ENCODE data around the gene CCDC198.

DNA sequence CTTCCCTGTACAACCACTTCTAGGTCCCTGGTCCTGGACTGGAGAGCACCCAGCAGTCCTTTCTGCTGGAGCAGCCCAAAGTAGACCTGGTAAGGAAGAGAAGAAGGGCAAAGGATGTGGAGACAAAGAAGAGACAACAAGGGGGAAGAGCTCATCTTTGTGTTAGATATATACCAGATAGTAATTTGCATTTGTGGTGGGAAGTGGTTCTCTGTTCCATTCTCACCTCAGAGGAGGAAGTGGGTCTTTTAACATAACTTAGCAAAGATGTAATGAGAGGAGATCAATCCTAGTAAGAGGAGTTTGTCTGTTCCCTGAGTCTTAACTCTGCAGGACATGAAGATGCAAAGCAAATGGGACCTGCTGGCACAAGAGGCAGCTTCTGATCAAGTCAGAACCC is 8.0 kb downstream of the CCDC198 start:
- TF ChIP-seq OSR1 (CRISPR knock-in tag; IDR thresholded peaks at IDR 0.05) (no peak), CSDC2 (CRISPR knock-in tag; IDR thresholded peaks at IDR 0.05) (no peak), ZFP30 (CRISPR knock-in tag; IDR thresholded peaks at IDR 0.05) (no peak), ISL1 (CRISPR knock-in tag; IDR thresholded peaks at IDR 0.05) (no peak)
- TF ChIP-seq, protein P1, sequence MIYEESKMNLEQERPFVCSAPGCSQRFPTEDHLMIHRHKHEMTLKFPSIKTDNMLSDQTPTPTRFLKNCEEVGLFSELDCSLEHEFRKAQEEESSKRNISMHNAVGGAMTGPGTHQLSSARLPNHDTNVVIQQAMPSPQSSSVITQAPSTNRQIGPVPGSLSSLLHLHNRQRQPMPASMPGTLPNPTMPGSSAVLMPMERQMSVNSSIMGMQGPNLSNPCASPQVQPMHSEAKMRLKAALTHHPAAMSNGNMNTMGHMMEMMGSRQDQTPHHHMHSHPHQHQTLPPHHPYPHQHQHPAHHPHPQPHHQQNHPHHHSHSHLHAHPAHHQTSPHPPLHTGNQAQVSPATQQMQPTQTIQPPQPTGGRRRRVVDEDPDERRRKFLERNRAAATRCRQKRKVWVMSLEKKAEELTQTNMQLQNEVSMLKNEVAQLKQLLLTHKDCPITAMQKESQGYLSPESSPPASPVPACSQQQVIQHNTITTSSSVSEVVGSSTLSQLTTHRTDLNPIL (CRISPR knock-in tag; IDR thresholded peaks at IDR 0.05; ENCODE audit: low read depth), result no peak

Data from SK-N-SH treated with all-trans-retinoic acid at 6 μM for 48 hours (cell line).